ENCODE data around the gene ADAMTS19.

Gene ADAMTS19

GRCh38 chr5:129748913-129749880 is 289.1 kb downstream of the ADAMTS19 start:
- DNase-seq (ENCODE audit: low read depth, low spot score): no peak
- no peak overlapping the region for H3K27ac ChIP-seq

GRCh38 chr5:129760636-129761325 is 300.7 kb downstream of the ADAMTS19 start:
- H3K27ac ChIP-seq: no peak overlapping the region
- no peak for DNase-seq (ENCODE audit: low read depth, low spot score)

GRCh38 chr5:129763651-129764050 is 303.6 kb downstream of the ADAMTS19 start:
- DNase-seq (ENCODE audit: low read depth, low spot score): no peak
- H3K27ac ChIP-seq: no peak overlapping the region

GRCh38 chr5:129766798-129767197 is 306.7 kb downstream of the ADAMTS19 start:
- no peak overlapping the region for H3K27ac ChIP-seq
- DNase-seq (ENCODE audit: low read depth, low spot score): no peak

GRCh38 chr5:129767927-129768380 is 307.9 kb downstream of the ADAMTS19 start:
- DNase-seq (ENCODE audit: low read depth, low spot score): peak; percentile 49
- H3K27ac ChIP-seq: no peak overlapping the region

- no peak overlapping the region for H3K27ac ChIP-seq
- no peak for DNase-seq (ENCODE audit: low read depth, low spot score)
Observed at GRCh38 chr5:129768735-129769134, 308.6 kb downstream of the ADAMTS19 start.

- H3K27ac ChIP-seq: no peak overlapping the region
- DNase-seq (ENCODE audit: low read depth, low spot score): no peak
Observed at GRCh38 chr5:129770024-129770820, 310.1 kb downstream of the ADAMTS19 start.

GRCh38 chr5:129771058-129771838 is 311.1 kb downstream of the ADAMTS19 start:
- no peak for DNase-seq (ENCODE audit: low read depth, low spot score)
- no peak overlapping the region for H3K27ac ChIP-seq

- DNase-seq (ENCODE audit: low read depth, low spot score): no peak
- H3K27ac ChIP-seq: no peak overlapping the region
Observed at GRCh38 chr5:129773376-129773775, 313.3 kb downstream of the ADAMTS19 start.

- H3K27ac ChIP-seq: no peak overlapping the region
- no peak for DNase-seq (ENCODE audit: low read depth, low spot score)
Observed at GRCh38 chr5:129781594-129781993, 321.5 kb downstream of the ADAMTS19 start.

Measured in epithelial cell of prostate (primary cell).